Heart right ventricle (tissue), 16 donors: ENCODE results near the gene SSC4D. TPM values are rescaled to one million over a fixed set of nuclear protein-coding genes. Genes with fewer than 3 reads are reported as not detected.
"Not testable (repeated sequence)": the region's sequence is repeated elsewhere in the genome, so short reads cannot be mapped to it uniquely, and the experiment has no call there.

ENCODE experiments used
- ATAC-seq, 8 donors: fragments of 200-7000 bp; cut with Tn5 transposase; one replicate each; pipeline ENCODE4 v1.9.1; 2020; ENCODE audit warnings: mild to moderate bottlenecking in 8 of 8, moderate library complexity in 8 of 8, moderate number of reproducible peaks in 1 of 8
- DNase-seq, 2 donors: peaks; one replicate each; pipeline ENCODE4 v3.0.0-alpha.2; 2020
- H3K27ac ChIP-seq, 10 donors: fragments of 200-600 bp; sonication (generic) in 2 of 10; one replicate each; pipeline versions ENCODE4 v1.5.0 to v1.8.0; 2020 to 2022; ENCODE audit warnings: mild to moderate bottlenecking in 3 of 10
- H3K27me3 ChIP-seq, 7 donors: fragments of 200-600 bp; one replicate each; pipeline ENCODE4 v1.8.0; 2021 to 2022; ENCODE audit warnings: mild to moderate bottlenecking in 2 of 7
- H3K36me3 ChIP-seq, 9 donors: fragments of 200-600 bp; sonication (generic) in 1 of 9; one replicate each; pipeline versions ENCODE4 v1.5.0 to v1.8.0; 2020 to 2022; ENCODE audit warnings: mild to moderate bottlenecking in 2 of 9
- H3K4me1 ChIP-seq, 9 donors: fragments of 200-600 bp; sonication (generic) in 1 of 9; one replicate each; pipeline versions ENCODE4 v1.5.0 to v1.8.0; 2020 to 2022; ENCODE audit warnings: mild to moderate bottlenecking in 4 of 9
- H3K4me3 ChIP-seq, 10 donors: fragments of 200-600 bp; sonication (generic) in 2 of 10; one replicate each; pipeline versions ENCODE4 v1.5.0 to v1.8.0; 2020 to 2022; ENCODE audit warnings: mild to moderate bottlenecking in 7 of 10, moderate library complexity in 2 of 10
- H3K9me3 ChIP-seq, 11 donors: fragments of 200-600 bp in 10 of 11; sonication (generic) in 2 of 11; one replicate each; pipeline versions ENCODE4 v1.5.0 to v1.8.0; 2013 to 2022; ENCODE audit warnings: mild to moderate bottlenecking in 2 of 11, control low read depth in 1 of 11, moderate library complexity in 1 of 11
- CTCF ChIP-seq, 9 donors: fragments of 200-600 bp; sonication (generic) in 2 of 9; IDR thresholded peaks; one replicate each; pipeline versions ENCODE4 v1.5.0 to v1.8.0; 2021 to 2022; ENCODE audit warnings: antibody characterized with exemption in 9 of 9, mild to moderate bottlenecking in 5 of 9, moderate library complexity in 1 of 9
- WGBS, 2 donors: extraction: QIAGEN DNeasy Blood & Tissue Kit; methylation state at CpG; one replicate each; pipeline ENCODE4 v1.1.7; 2013; ENCODE audit warnings: inconsistent platforms in 1 of 2; 5-methylcytosine and 5-hydroxymethylcytosine counted together
- intact Hi-C, 10 donors: fragments of 100-400 bp; cut with DNase I; formaldehyde crosslinking; loops; one replicate each; pipeline versions ENCODE4 v1.11.1 to v1.14.2; 2022
- polyA plus RNA-seq, 2 donors: library from polyadenylated mRNA; stranded (reverse); fragments of 200-250 nt; gene quantifications; one replicate each; pipeline ENCODE4 v1.2.3, GENCODE V29; 2013
- total RNA-seq, 10 donors: library from RNA; stranded (reverse); fragmentation: NEBNext Ultra II Directional in 3 of 10; extraction: Animal tissue kit (Norgen Biotek cat#: 25700) in 3 of 10; gene quantifications; one replicate each; pipeline versions ENCODE4 v1.2.1 to v1.2.4, GENCODE V29; 2021 to 2023
- donor health status: Arrhythmogenic right ventricular cardiomyopathy.
- donor health status: ischemic (EF 13 %, LVEDD 7.1; RV severe dilation, severe dysfunction).
- donor health status: healthy with polysubstance abuse.
- donor health status: DM: no; HTN: yes; CAD: no.
- donor health status: DM: no; HTN: no; CAD: no.
- donor health status: ischemic (EF 25% LVEDD 6.9; RV normal size, moderate dysfunction).
- donor health status: ischemic (EF 25% LVEDD 5.7; RV mildly dilated, moderate dysfunction).
- donor health status: healthy.
- donor health status: DM: yes; HTN: yes; CAD: no.
- donor health status: Ischemic cardiomyopathy.
- donor health status: ischemic (EF 35%, LVEDD 5.7; RV mildly dilated, moderate dysfunction).
- donor health status: nonischemic (EF 11% LVEDD 7.7; RV severe dilation, severe dysfunction).
- donor health status: DM: yes; HTN: yes; CAD: no.
- donor health status: PGD.
- donor health status: ischemic (EF 29% LVEDD 5.4; RV normal size, mild dysfunction).
- donor health status: nonischemic (EF 23%, LVEDD 6.1; RV moderate dilation, normal function).

SSC4D gene
- total and polyA plus RNA-seq, 12 donors: 0.24 to 1.9 (median 0.96) TPM

DNA sequence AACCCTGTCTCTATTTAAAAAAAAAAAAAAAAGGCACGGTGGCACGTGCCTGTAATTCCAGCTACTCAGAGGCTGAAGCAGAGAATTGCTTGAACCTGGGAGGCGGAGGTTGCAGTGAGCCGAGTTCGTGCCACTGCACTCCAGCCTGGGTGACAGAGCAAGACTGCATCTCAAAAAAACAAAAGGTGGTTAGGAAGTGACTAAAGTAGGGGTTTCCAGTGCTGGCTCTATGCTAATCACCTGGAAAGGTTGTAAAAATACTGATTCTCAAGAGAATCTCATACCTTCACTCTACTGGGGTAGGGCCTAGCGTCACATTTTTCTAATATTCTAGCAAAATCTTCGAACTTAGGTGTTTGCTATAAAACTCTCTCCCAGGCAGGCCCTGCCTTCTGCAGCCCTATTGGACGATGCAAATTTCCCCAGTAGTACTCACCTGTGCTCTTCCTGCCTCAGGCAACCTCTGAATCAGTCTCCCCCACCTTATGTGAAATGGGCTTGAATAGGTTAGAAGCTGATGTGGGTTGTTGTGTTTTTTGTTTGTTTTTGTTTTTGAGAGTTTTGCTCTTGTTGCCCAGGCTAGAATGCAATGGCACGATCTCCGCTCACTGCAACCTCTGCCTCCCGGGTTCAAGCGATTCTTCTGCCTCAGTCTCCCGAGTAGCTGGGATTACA, 18.8 kb upstream of the SSC4D start:
- peaks cover 0 to under 1% (median 0%) of the 10 kb centered on the region in 7 donors for H3K27me3 ChIP-seq
- H3K4me1 ChIP-seq: peaks cover 0 to 10% (median 0%) of the 10 kb centered on the region in 9 donors
- ATAC-seq (no peak), DNase-seq (no peak)
- intact Hi-C loops: no loop called here
- H3K27ac ChIP-seq: no peak overlapping the region
- H3K4me3 ChIP-seq: no peak overlapping the region
- no peaks in the 10 kb centered on the region for H3K36me3 ChIP-seq
- H3K9me3 ChIP-seq: no peaks in the 10 kb centered on the region
- 88 to 92% methylated on average over 13 of the region's 13 CpGs for WGBS, 2 donors
- TF ChIP-seq CTCF (IDR thresholded peaks at IDR 0.05): no peak

DNA sequence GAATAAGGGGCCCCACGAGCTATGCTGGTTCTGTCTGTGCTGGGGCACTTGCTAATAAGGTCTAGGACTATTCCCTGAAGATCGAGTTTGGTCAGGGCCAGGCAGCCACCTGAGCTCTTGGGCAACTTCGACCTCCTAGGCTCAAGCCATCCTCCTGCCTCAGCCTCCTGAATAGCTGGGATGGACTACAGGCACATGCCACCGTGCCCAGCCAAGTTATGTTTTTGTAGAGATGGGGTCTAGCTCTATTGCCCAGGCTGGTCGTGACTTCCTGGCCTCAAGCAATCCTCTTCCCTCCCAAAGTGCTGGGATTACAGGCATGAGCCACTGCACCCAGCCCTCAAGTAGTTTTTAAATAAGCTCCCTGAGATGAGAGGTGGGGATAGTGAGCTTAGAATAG, 18.1 kb upstream of the SSC4D start:
- no peaks in the 10 kb centered on the region for H3K9me3 ChIP-seq
- ATAC-seq (no peak), DNase-seq (no peak)
- no peaks in the 10 kb centered on the region for H3K36me3 ChIP-seq
- 86 to 88% methylated on average over 5 of the region's 5 CpGs for WGBS, 2 donors
- H3K27ac ChIP-seq: no peak overlapping the region
- intact Hi-C loops: no loop called here
- peaks cover 0 to 10% (median 0%) of the 10 kb centered on the region in 9 donors for H3K4me1 ChIP-seq
- no peak overlapping the region for H3K4me3 ChIP-seq
- TF ChIP-seq CTCF (IDR thresholded peaks at IDR 0.05): no peak
- peaks cover 0 to 4% (median 0%) of the 10 kb centered on the region in 7 donors for H3K27me3 ChIP-seq

GRCh38 chr7:76426246-76426645, 16.7 kb upstream of the SSC4D start:
- WGBS, 2 donors: 89 to 93% methylated on average over 4 of the region's 4 CpGs
- no peak for ATAC-seq
- H3K4me1 ChIP-seq: peaks cover 0 to 10% (median 0%) of the 10 kb centered on the region in 9 donors
- H3K27me3 ChIP-seq: peaks cover 0 to 4% (median 0%) of the 10 kb centered on the region in 7 donors
- no peaks in the 10 kb centered on the region for H3K9me3 ChIP-seq
- intact Hi-C loops: no loop called here
- no peak for DNase-seq
- no peak overlapping the region for H3K27ac ChIP-seq
- TF ChIP-seq CTCF (IDR thresholded peaks at IDR 0.05): no peak
- H3K36me3 ChIP-seq: no peaks in the 10 kb centered on the region
- H3K4me3 ChIP-seq: no peak overlapping the region

GRCh38 chr7:76425558-76425957, 16.1 kb upstream of the SSC4D start:
- intact Hi-C loops, H3K27me3 ChIP-seq, DNase-seq, H3K9me3 ChIP-seq, H3K4me3 ChIP-seq, ATAC-seq, H3K36me3 ChIP-seq, H3K27ac ChIP-seq: not testable (repeated sequence)
- H3K4me1 ChIP-seq: peaks cover 0 to 10% (median 0%) of the 10 kb centered on the region in 9 donors
- 89 to 90% methylated on average over 4 of the region's 4 CpGs for WGBS, 2 donors

DNA sequence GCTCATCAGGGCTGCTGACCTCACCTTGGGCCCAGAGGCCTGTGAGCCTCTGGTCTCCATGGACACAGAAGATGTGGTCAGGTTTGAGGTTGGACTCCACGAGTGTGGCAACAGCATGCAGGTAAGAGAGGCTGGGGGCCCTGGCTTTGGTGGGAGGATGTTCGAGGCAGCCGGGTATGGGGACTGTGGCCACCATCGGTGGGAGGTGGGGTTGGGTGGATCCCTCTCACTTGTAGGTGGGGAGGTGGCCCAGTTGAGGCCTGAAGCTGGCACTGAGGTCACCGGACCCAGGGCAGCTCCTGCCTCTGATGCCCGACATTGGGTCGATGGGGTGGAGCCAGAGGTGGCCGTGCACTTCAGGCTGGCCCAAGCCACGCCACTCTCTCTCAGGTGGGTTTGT, 15.7 kb upstream of the SSC4D start:
- Histone ChIP-seq H3K27me3 (peaks cover 0 to 4% (median 0%) of the 10 kb centered on the region in 7 donors), H3K4me3 (no peak overlapping the region), H3K4me1 (peaks cover 0 to 10% (median 0%) of the 10 kb centered on the region in 9 donors), H3K27ac (no peak overlapping the region), H3K36me3 (no peaks in the 10 kb centered on the region), H3K9me3 (peaks cover 0 to 7% (median 0%) of the 10 kb centered on the region in 11 donors)
- TF ChIP-seq CTCF (IDR thresholded peaks at IDR 0.05): no peak
- intact Hi-C loops: no loop called here
- 94 to 96% methylated on average over 9 of the region's 9 CpGs for WGBS, 2 donors
- no peak for DNase-seq
- peak in 1 of 8 donors; percentile 35 for ATAC-seq
